GM19438 (cell line): ENCODE results near the gene KTN1.
A peak's percentile ranks its signal among the peaks of the same experiment; 100 is the strongest.

Experiments
- ATAC-seq: cut with Tn5 transposase; IDR thresholded peaks from one replicate; pipeline ENCODE4 v1.9.1; 2021; ENCODE audit warnings: low read depth; ENCODE audit not compliant: unreplicated experiment

Gene KTN1

GRCh38 chr14:55571125-55571889 is 8.7 kb upstream of the KTN1 start:
- no peak for ATAC-seq

- ATAC-seq: no peak
Measured at GRCh38 chr14:55572578-55572977, 7.4 kb upstream of the KTN1 start.

DNA sequence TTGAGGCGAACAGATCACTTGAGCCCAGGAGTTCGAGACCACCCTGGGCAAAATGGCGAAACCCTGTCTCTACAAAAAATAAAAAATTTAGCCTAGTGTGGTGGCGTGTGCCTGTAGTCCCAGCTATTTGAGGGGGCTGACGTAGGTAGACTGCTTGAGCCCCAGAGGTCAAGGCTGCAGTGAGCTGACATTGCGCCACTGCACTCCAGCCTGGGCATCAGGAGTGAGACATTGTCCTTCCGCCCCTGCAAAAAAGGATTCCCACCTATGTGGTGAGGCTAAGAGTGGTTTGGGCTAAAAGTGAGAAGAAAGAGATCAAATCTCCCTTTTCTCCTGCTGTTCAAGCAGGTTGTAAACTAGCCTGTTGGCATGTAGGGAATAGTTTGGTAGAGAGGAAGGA is 5.0 kb upstream of the KTN1 start:
- no peak for ATAC-seq

DNA sequence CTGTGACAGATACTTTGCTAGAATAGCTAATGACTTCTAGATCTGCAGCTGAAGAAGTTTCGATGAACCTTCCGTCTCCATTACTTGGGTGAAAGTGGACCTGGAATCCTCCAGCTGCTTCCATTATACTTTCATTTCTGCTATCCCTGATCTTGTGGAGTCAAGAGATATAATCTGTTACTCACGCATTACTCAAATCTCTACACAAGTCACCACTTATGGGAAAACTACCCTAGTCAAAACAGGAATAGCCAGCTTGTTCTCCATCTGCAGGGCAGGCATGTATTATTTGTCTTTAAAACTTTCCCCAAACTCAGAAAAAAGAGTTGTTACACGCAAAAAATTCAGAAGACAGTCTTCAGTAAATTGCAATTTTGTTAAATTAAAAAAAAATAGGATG is 2.8 kb upstream of the KTN1 start:
- no peak for ATAC-seq

DNA sequence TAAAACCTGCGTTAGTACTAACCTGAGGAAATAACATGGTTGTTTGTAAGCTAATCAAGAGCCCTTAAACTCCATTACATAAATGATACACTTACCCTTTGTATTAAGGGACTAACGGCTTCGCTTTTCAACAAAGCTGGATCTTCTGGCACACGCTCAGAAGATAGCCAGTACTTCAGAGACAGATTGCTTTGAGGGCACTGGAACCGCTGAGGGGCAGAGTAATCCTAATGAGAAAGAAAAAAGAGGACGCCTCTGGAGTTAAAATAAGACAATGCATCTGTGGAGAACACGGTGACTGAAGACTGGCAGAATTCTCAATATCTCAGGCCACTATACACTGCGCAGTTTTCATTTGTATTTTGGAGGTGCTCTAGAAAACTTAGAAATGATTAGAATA is 1.5 kb upstream of the KTN1 start:
- no peak for ATAC-seq

GRCh38 chr14:55580470-55581341 is 699 bp downstream of the KTN1 start:
- ATAC-seq: peak; percentile 52

- no peak for ATAC-seq
Measured at GRCh38 chr14:55581342-55581771, 1.4 kb downstream of the KTN1 start.

DNA sequence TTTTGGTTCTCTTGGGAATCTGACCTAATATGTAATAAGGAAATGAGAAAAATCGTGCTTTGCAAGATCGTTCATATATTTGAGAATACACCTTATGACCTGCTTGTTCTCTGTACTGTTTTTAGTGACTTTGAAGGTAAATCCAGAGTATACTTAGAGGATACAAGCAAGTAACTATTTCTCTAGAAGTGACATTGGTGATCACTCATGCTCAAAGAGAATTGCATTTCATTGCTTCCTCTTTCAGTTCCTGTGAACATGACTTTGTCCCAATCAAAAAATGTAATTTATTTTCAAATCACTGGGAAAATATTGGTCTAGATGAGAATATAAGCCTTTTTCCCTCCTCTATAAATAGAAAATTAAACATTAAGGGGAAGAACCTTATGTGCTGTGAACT is 2.7 kb downstream of the KTN1 start:
- no peak for ATAC-seq

DNA sequence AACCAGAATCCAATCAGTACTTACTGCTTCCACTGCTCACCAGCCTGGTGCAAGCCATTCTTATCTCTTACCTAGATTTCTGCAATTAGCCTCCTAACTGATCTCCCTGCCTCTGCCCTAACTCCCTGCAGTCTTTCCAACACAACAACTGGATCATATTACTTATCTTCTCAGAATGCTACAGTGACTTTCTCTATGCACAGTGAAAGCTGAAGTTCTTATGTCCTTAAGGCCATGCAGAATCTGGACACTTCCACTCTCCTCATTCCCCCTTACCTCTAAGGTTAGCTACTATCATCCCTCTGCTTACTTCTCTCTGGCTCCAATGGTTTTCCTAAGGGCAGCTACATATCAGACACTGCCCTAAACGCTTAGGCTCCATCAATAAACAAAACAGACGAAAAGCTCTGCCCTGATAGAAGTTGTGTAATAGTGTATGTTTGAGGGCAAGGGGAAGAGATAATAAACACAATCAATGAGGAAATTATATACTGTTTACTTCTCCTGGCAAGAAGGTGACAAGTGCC is 4.0 kb downstream of the KTN1 start:
- ATAC-seq: no peak

GRCh38 chr14:55585854-55586253 is 5.8 kb downstream of the KTN1 start:
- ATAC-seq: no peak

DNA sequence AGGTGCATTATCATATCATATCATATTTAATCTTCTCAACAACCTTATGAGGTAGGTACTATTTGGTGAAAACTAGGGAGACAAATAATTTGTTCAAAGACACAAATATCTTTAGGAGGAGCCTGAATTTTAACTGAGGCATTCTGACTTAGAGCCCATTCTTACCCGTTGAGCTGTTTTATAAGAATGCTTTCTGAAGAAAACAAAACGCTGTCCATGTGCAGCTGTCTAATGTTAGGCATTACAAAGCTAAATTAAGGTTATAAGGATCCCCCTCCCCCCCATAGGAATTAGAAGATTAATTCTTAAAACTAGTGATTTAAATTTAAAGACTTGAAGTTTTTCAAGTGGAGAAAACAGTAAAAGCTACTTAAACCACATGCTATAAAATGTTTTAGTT is 6.4 kb downstream of the KTN1 start:
- ATAC-seq: no peak

DNA sequence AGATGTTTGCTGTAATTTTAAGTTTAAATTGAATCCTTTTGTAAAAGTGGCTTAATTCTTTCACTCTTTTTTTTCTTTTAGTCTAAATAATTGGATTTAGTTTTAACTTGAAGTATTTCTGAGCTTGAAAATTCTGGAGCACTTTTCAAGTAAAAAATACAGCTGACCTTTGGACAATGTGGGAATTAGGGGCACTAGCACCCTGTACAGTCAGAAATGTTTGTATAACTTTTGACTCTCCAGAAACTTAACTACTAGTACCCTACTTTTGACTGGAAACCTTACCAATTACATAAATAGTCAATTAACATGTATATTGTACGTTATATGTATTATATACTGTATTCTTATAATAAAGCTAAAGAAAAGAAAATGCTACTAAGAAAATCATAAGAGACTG is 7.8 kb downstream of the KTN1 start:
- no peak for ATAC-seq

GRCh38 chr14:55588259-55588699 is 8.3 kb downstream of the KTN1 start:
- ATAC-seq: no peak

- no peak for ATAC-seq
Measured at GRCh38 chr14:55589171-55589570, 9.2 kb downstream of the KTN1 start.

DNA sequence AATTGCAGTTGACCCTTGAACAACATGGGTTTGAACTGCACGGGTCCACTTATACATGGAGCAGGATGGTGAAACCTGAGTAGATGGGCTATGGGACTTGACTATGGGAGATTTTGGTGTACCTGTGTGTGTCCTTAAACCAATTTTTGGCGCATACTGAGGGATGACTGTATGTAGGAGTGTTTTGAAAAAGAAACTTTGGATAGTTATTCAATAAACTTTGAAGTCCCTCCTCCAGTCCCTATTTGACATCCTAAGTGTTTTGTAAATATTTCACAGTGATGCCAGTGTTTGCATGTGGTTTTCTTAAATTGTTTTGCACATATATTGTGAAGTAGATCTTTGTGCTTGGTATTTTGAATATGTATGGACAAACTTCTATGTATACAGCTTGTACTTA is 12.4 kb downstream of the KTN1 start:
- ATAC-seq: no peak

- ATAC-seq: no peak
Measured at GRCh38 chr14:55593698-55594097, 13.7 kb downstream of the KTN1 start.

- no peak for ATAC-seq
Measured at GRCh38 chr14:55599250-55599879, 19.4 kb downstream of the KTN1 start.

GRCh38 chr14:55600784-55601561 is 21.0 kb downstream of the KTN1 start:
- ATAC-seq: no peak

DNA sequence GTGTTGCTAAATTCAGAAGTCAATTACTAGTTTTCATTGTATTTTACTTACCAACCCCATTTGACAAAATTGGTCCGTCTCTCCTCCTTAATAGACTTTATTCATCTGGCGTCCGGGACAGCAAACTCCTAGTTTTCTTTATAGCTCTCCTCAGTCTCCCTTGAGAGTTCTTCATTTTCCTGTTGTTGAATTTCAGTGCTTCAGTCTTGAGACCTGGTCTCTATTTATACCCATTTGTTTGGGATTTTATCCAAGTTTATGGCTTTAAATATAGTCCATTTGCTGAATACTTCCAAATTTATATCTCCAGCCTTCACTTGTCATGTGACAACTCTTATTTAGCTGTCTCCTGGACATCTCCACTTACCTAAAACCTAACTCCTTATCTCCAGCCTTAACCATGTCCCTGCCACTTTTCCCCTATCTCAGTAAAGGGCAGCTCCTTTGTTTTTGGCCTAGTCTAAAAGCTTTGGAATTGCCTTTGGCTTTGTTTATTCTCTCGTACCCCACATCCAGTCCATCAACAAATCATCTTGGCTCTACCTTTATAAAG is 23.5 kb downstream of the KTN1 start:
- ATAC-seq: no peak

- no peak for ATAC-seq
Measured at GRCh38 chr14:55604488-55604887, 24.5 kb downstream of the KTN1 start.
